Coronary artery (tissue), 2 donors: ENCODE measurements around the gene AMOTL1.

Source experiments
- DNase-seq: peaks from one replicate; pipeline ENCODE4 v3.0.0-alpha.2; 2017; ENCODE audit warnings: low spot score
- H3K27ac ChIP-seq, 2 donors: fragments of 200-600 bp; sonication (generic); one replicate each; pipeline ENCODE4 v1.5.1; 2016 to 2019
- H3K4me3 ChIP-seq: fragments of 200-600 bp; sonication (generic); 2 replicates; pipeline ENCODE4 v1.5.1; 2016; ENCODE audit warnings: mild to moderate bottlenecking, moderate library complexity
- TF ChIP-seq, protein P1 (sequence below): fragments of 200-600 bp; sonication (generic); IDR thresholded peaks from one replicate; pipeline ENCODE4 v1.5.1; 2019; ENCODE audit warnings: antibody characterized with exemption

Gene AMOTL1

DNA sequence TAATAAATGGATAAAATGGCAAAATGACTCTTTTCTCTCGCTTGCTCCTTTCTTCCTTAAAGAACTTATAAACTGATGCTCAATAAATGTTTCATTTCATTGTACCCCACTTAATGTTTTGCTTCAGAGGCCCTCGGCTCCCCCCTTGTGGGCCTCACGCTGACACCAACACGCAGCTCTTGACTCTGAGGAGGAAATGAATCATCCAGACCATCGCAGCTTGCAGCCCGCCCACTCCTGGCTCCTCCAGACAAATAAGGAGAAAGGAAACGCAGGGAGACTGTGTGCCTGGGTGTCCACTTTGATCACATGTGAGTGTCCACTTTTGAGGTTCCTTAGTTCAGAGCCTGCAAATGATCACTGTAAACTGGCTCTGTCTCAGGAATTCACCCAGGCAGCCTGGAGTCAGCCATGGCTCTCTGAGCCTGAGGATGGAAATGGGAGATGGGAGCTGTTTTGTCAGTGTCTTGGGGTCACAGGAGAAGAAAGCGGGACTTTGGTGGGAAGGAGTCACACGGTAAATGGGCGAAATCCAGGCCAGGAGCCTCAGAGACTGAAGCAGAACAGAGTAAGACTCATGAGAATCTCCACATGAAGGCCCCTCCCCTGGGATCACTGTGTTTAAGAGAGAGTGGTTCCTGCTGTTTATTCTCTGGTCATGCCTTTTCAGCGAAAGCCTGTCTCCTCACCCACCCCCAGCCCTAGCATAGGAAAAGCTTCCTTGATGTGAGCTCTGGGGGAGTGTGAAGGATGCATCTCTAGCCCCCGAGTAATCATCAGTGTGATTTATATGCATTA is 108.7 kb downstream of the AMOTL1 start:
- peak overlapping the region in 1 of 2 donors; percentile 75 for H3K27ac ChIP-seq
- TF ChIP-seq, protein P1, sequence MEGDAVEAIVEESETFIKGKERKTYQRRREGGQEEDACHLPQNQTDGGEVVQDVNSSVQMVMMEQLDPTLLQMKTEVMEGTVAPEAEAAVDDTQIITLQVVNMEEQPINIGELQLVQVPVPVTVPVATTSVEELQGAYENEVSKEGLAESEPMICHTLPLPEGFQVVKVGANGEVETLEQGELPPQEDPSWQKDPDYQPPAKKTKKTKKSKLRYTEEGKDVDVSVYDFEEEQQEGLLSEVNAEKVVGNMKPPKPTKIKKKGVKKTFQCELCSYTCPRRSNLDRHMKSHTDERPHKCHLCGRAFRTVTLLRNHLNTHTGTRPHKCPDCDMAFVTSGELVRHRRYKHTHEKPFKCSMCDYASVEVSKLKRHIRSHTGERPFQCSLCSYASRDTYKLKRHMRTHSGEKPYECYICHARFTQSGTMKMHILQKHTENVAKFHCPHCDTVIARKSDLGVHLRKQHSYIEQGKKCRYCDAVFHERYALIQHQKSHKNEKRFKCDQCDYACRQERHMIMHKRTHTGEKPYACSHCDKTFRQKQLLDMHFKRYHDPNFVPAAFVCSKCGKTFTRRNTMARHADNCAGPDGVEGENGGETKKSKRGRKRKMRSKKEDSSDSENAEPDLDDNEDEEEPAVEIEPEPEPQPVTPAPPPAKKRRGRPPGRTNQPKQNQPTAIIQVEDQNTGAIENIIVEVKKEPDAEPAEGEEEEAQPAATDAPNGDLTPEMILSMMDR: no peak
- peak; percentile 86 for DNase-seq

DNA sequence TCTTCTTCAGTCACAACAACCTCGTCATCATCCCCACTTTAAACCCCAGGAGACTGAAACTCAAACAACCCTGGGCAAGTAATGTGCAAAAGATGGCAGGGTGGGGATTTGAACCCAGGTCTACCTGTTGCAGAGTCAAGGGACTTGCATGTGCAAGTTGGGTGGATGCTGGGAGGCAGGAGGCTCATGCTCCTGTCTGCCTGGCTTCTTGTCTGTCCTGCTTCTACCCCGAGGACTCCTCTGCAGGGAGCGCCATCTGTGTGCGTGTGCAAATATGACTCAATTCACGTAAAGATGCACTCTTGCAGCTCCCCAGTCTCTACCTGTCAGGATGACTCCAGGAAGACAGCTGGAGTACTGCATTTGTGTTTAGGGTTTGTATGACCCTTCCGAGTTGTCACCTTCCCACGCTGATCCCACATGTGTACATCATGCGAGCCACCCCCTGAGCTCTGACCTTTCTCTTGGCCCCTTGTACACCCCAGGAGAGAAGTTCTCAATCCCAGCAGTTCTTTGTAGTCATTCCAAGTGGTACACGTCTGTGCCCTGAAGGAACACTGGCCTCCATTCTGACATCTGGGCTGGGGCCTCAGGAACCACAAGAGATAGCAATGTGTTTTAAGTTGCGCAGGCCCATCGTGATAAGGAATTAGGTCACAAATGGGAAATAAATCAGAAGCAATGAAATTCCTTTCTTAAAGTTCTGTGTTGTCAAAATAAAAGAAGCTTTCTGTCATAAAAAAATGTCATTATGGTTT is 109.5 kb downstream of the AMOTL1 start:
- Histone ChIP-seq H3K27ac (no peak overlapping the region), H3K4me3 (no peak overlapping the region)
- TF ChIP-seq, protein P1: no peak
- DNase-seq: peak; percentile 38

More for the DNA sequence above, 108.7 kb downstream of the AMOTL1 start:
- H3K4me3 ChIP-seq: no peak overlapping the region

DNA sequence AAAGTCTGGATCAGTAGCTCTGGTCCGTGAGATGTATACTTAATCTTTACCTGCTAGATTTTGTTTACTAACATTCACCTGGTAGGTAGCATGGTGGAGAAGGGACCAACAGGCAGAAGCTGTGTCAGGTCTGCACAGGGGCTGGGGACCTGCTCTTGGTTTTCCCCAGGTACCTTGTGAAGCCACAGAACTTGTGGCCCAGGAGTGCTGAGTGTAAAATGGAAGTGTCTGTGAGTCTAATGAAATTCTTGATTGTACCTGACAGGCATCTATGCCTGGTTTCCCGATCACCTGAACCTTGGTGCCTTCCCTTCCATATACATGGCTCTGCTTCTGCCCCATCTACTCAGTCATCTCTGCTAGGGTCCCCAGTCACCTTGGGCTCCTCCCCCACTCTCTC is 110.8 kb downstream of the AMOTL1 start:
- DNase-seq: peak; percentile 57
- TF ChIP-seq, protein P1: no peak
- H3K27ac ChIP-seq: no peak overlapping the region
- H3K4me3 ChIP-seq: no peak overlapping the region

DNA sequence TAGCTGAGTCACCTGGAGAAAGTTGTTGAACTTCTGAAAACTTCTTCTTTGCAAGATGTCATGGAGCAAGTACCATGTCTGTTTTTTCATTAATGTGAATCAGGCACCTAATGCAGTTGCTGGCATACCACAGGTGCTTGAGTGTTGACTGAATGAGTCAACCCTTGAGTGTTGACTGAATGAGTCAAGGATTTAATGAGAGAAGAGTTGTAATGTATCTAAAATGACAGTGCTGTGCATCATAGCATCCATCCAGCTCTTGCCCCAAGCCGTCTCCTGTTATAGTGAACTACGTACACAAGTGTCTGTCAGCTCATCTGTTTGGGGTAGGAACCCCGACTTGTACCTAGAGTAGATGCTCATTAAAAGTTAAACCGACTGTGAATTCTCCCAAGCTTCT is 112.1 kb downstream of the AMOTL1 start:
- no peak for DNase-seq
- H3K4me3 ChIP-seq: no peak overlapping the region

DNA sequence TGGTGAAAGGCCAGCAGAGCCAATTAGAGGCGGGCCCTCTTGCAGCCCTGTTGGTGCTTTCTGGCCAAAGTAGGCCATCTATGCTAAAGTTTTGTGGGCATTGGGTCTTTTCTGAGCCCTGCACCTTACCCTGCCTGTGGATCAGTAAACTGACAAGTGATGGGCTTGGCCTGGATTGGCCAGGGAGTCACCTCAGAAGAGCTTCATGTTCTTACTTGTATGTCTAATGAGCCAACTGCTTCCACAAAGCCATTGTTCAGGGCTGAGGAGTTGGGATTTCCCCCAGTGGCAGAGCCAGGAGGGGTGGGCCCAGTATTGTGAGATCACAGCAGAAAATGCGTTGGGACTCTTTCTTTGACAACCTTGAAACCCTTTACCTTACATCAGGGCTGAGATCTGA is 114.8 kb downstream of the AMOTL1 start:
- DNase-seq: no peak
- no peak overlapping the region for H3K4me3 ChIP-seq
- H3K27ac ChIP-seq: no peak overlapping the region
- TF ChIP-seq, protein P1: no peak

More for the DNA sequence above, 112.1 kb downstream of the AMOTL1 start:
- no peak overlapping the region for H3K27ac ChIP-seq
- TF ChIP-seq, protein P1: no peak

DNA sequence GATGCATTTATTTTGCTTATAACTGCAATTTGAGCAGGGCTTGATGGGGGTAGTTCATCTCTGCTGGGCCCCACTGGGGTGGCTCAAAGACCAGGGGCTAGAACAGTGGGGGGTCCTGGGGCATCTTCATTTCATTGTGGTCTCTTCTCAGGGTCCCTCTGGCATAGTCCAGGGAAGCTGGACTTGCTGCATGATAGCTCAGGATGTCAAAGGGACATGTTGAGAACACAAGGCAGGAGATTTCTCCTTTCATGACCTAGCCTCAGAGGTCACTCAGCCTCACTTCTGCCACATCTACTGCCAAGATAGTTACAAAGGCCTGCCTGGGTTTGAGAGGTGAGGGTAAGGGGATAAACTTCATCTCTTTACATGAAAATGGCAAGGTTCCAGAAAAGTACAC is 115.7 kb downstream of the AMOTL1 start:
- no peak for DNase-seq
- no peak overlapping the region for H3K27ac ChIP-seq
- TF ChIP-seq, protein P1: no peak
- no peak overlapping the region for H3K4me3 ChIP-seq

DNA sequence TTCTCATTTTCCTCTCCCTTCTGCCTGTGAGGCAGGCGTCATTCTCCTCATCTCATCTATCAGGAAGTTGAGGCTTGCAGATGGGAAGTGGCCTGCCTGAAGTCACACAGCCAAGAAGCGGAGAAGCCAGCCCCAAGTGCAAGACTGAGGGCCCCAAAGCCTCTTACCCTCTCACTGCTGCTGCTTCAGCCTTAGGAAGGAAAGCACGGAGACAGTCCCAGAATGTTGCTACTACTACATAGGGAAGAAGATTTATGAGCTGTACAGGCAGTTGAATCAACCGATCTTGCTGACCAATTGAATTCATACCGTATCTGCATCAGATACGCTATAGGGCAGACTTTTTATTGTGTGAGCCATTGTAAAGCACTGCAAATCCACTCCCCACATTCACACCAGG is 116.2 kb downstream of the AMOTL1 start:
- no peak overlapping the region for H3K27ac ChIP-seq
- no peak overlapping the region for H3K4me3 ChIP-seq
- TF ChIP-seq, protein P1: no peak
- DNase-seq: no peak
